GM23338 (cell line): Measurements from ENCODE around the gene NRG3. TPM values are rescaled to one million over a fixed set of nuclear protein-coding genes. Genes with fewer than 3 reads are reported as not detected.

Experiments
- ATAC-seq: fragments of 200-7000 bp; cut with Tn5 transposase; 3 replicates; pipeline ENCODE4 v1.9.1; 2020
- DNase-seq: peaks from one replicate; pipeline ENCODE4 v3.0.0-alpha.2; 2015; ENCODE audit warnings: low spot score
- H2AFZ ChIP-seq: fragments of 200-600 bp; sonication (generic); 2 replicates; pipeline ENCODE4 v1.8.0; 2016; ENCODE audit warnings: antibody characterized with exemption, mild to moderate bottlenecking, moderate library complexity
- H3F3A ChIP-seq: fragments of 200-600 bp; sonication (generic); replicated peaks from 2 replicates; pipeline ENCODE4 v1.8.0; 2017; ENCODE audit warnings: antibody characterized with exemption, mixed run types, low read depth
- H3K27ac ChIP-seq: fragments of 200-600 bp; sonication (generic); 2 replicates; pipeline ENCODE4 v1.6.1; 2016; ENCODE audit warnings: low read depth
- H3K27me3 ChIP-seq: fragments of 200-600 bp; sonication (generic); 2 replicates; pipeline ENCODE4 v1.8.0; 2016; ENCODE audit warnings: mild to moderate bottlenecking, mixed run types, moderate library complexity; ENCODE audit not compliant: insufficient read depth
- H3K36me3 ChIP-seq: fragments of 200-600 bp; sonication (generic); 2 replicates; pipeline ENCODE4 v1.8.0; 2016; ENCODE audit warnings: mild to moderate bottlenecking; ENCODE audit not compliant: insufficient read depth
- H3K4me1 ChIP-seq: fragments of 200-600 bp; sonication (generic); 2 replicates; pipeline ENCODE4 v1.8.0; 2016; ENCODE audit warnings: mild to moderate bottlenecking, moderate library complexity; ENCODE audit not compliant: insufficient read depth
- H3K4me2 ChIP-seq: fragments of 200-600 bp; sonication (generic); 2 replicates; pipeline ENCODE4 v1.7.1; 2017; ENCODE audit warnings: mixed run types
- H3K4me3 ChIP-seq: fragments of 200-600 bp; sonication (generic); 2 replicates; pipeline ENCODE4 v1.6.1; 2016; ENCODE audit warnings: mixed run types
- H3K79me2 ChIP-seq: fragments of 200-600 bp; sonication (generic); replicated peaks from 2 replicates; pipeline ENCODE4 v1.8.0; 2017; ENCODE audit warnings: mild to moderate bottlenecking; ENCODE audit not compliant: insufficient read depth
- H3K9me2 ChIP-seq: fragments of 200-600 bp; sonication (generic); 2 replicates; pipeline ENCODE4 v1.8.0; 2017; ENCODE audit not compliant: insufficient read depth
- H4K20me1 ChIP-seq: fragments of 200-600 bp; sonication (generic); replicated peaks from 2 replicates; pipeline ENCODE4 v1.8.0; 2017; ENCODE audit warnings: mild to moderate bottlenecking; ENCODE audit not compliant: insufficient read depth
- H3K27ac Mint-ChIP-seq: 2 replicates; pipeline ENCODE4 v1.8.0; 2020; ENCODE audit warnings: inconsistent platforms, mild to moderate bottlenecking, moderate library complexity, mixed read lengths
- H3K27me3 Mint-ChIP-seq: 3 replicates; pipeline ENCODE4 v1.8.0; 2022; ENCODE audit warnings: low read depth, mild to moderate bottlenecking, moderate library complexity, mixed read lengths, inconsistent platforms; ENCODE audit not compliant: insufficient read depth, poor library complexity
- H3K36me3 Mint-ChIP-seq: 3 replicates; pipeline ENCODE4 v1.8.0; 2021; ENCODE audit warnings: low read depth, mild to moderate bottlenecking, inconsistent platforms, moderate library complexity, mixed read lengths
- H3K4me1 Mint-ChIP-seq: 3 replicates; pipeline ENCODE4 v1.8.0; 2020; ENCODE audit warnings: mild to moderate bottlenecking, inconsistent platforms, mixed read lengths
- H3K4me3 Mint-ChIP-seq: 3 replicates; pipeline ENCODE4 v1.8.0; 2021; ENCODE audit warnings: moderate library complexity, mild to moderate bottlenecking, inconsistent platforms, mixed read lengths
- H3K9me3 Mint-ChIP-seq: 3 replicates; pipeline ENCODE4 v1.8.0; 2020; ENCODE audit warnings: moderate library complexity, mild to moderate bottlenecking, inconsistent platforms, mixed read lengths
- CREB1 ChIP-seq: fragments of 250-450 bp; sonication (Bioruptor Pico); IDR thresholded peaks from 2 replicates; pipeline ENCODE4 v1.5.0; 2020; ENCODE audit warnings: low read depth, mild to moderate bottlenecking, moderate library complexity
- CTCF ChIP-seq, 2 experiments: fragments of 200-600 bp in 1 of 2; sonication (generic) in 1 of 2; conservative IDR thresholded peaks; 2 replicates each; pipeline versions ENCODE4 v1.5.1 to v1.6.1; 2016 to 2017; ENCODE audit warnings: antibody characterized with exemption in 2 of 2, low read depth in 2 of 2, mild to moderate bottlenecking in 2 of 2, moderate library complexity in 1 of 2
- ETS1 ChIP-seq: IDR thresholded peaks from 2 replicates; pipeline ENCODE4 v1.6.1; 2016; ENCODE audit warnings: antibody characterized with exemption
- EZH2 ChIP-seq: fragments of 200-600 bp; sonication (generic); IDR thresholded peaks from one replicate; pipeline ENCODE4 v1.8.0; 2017; ENCODE audit warnings: antibody characterized with exemption, mild to moderate bottlenecking, low read depth; ENCODE audit not compliant: unreplicated experiment
- EZH2phosphoT487 ChIP-seq: fragments of 200-600 bp; sonication (generic); IDR thresholded peaks from one replicate; pipeline ENCODE4 v1.8.1; 2018; ENCODE audit warnings: antibody characterized with exemption; ENCODE audit not compliant: unreplicated experiment
- JUNB ChIP-seq: IDR thresholded peaks from one replicate; pipeline ENCODE4 v1.6.1; 2016; ENCODE audit warnings: antibody characterized with exemption; ENCODE audit not compliant: unreplicated experiment
- NANOG ChIP-seq: IDR thresholded peaks from 2 replicates; pipeline ENCODE4 v1.6.1; 2016; ENCODE audit warnings: antibody characterized with exemption, borderline replicate concordance
- POLR2AphosphoS5 ChIP-seq: IDR thresholded peaks from 2 replicates; pipeline ENCODE4 v1.6.1; 2016; ENCODE audit warnings: antibody characterized with exemption, low read depth
- REST ChIP-seq: IDR thresholded peaks from one replicate; pipeline ENCODE4 v1.6.1; 2018; ENCODE audit warnings: antibody characterized with exemption; ENCODE audit not compliant: unreplicated experiment
- STAT1 ChIP-seq: IDR thresholded peaks from one replicate; pipeline ENCODE4 v1.6.1; 2016; ENCODE audit warnings: antibody characterized with exemption; ENCODE audit not compliant: unreplicated experiment
- ZNF114 ChIP-seq: fragments of 250-450 bp; sonication (Bioruptor Pico); IDR thresholded peaks from 2 replicates; pipeline ENCODE4 v1.5.0; 2020; ENCODE audit warnings: mild to moderate bottlenecking, moderate library complexity
- ZNF331 ChIP-seq: fragments of 250-450 bp; sonication (Bioruptor Pico); IDR thresholded peaks from 2 replicates; pipeline ENCODE4 v1.5.0; 2020; ENCODE audit warnings: low read depth, mild to moderate bottlenecking, moderate library complexity
- ZNF462 ChIP-seq: fragments of 250-450 bp; sonication (Bioruptor Pico); IDR thresholded peaks from 2 replicates; pipeline ENCODE4 v1.5.0; 2020; ENCODE audit warnings: mild to moderate bottlenecking, moderate library complexity
- polyA plus RNA-seq: library from polyadenylated mRNA; unstranded; fragments of >200 nt; fragmentation: Nextera tagmentation; extraction: Ambion mirVana; gene quantifications from 2 replicates; pipeline ENCODE4 v1.2.1, GENCODE V29; 2016
- total RNA-seq: library from RNA; depleted of rRNA; stranded (reverse); fragments of >200 nt; shearing (Covaris generic); gene quantifications from 2 replicates; pipeline ENCODE4 v1.2.3, GENCODE V29; 2014

NRG3 gene
- total and polyA plus RNA-seq, 2 experiments from 2014 or later, result 1.9 to 3.9 TPM

GRCh38 chr10:82874671-82875070, 999.7 kb downstream of the NRG3 start:
- no peak overlapping the region for H3K4me3 ChIP-seq
- H3K27me3 Mint-ChIP-seq, result no peaks in the 10 kb centered on the region
- H3K27ac Mint-ChIP-seq, result no peak overlapping the region
- H2AFZ ChIP-seq, result no peak overlapping the region
- no peak overlapping the region for H3K4me3 Mint-ChIP-seq
- H3K4me1 ChIP-seq, result no peaks in the 10 kb centered on the region
- no peak overlapping the region for H3K4me2 ChIP-seq
- H3K27ac ChIP-seq, result no peak overlapping the region
- H3K9me3 Mint-ChIP-seq, result no peaks in the 10 kb centered on the region
- H3K9me2 ChIP-seq, result no peaks in the 10 kb centered on the region
- no peaks in the 10 kb centered on the region for H3K36me3 ChIP-seq
- no peak for TF ChIP-seq EZH2phosphoT487
- TF ChIP-seq NANOG, result no peak
- no peak for TF ChIP-seq ETS1
- no peak for TF ChIP-seq EZH2
- no peak for TF ChIP-seq ZNF114 (CRISPR knock-in tag)
- no peak for TF ChIP-seq CTCF (conservative IDR thresholded peaks at IDR 0.05; ENCODE audit: low read depth in 2 of 2)
- no peak for TF ChIP-seq ZNF462 (CRISPR knock-in tag)
- no peak for TF ChIP-seq STAT1
- TF ChIP-seq CREB1 (CRISPR knock-in tag), result no peak
- TF ChIP-seq POLR2AphosphoS5, result no peak
- no peak for TF ChIP-seq REST
- TF ChIP-seq ZNF331 (CRISPR knock-in tag), result no peak
- no peak for TF ChIP-seq JUNB
- no peaks in the 10 kb centered on the region for H3K79me2 ChIP-seq
- no peaks in the 10 kb centered on the region for H3K27me3 ChIP-seq
- no peaks in the 10 kb centered on the region for H3F3A ChIP-seq
- no peaks in the 10 kb centered on the region for H3K4me1 Mint-ChIP-seq
- no peak for ATAC-seq
- no peaks in the 10 kb centered on the region for H4K20me1 ChIP-seq
- H3K36me3 Mint-ChIP-seq, result no peaks in the 10 kb centered on the region
- DNase-seq, result no peak
